ACC112 (cell line): ENCODE measurements around the gene KCNK15.

Experiments used
- H2AFZ ChIP-seq: fragments of 200-600 bp; sonication (generic); one replicate; pipeline ENCODE4 v1.6.0; 2017; ENCODE audit warnings: antibody characterized with exemption, low read length; ENCODE audit not compliant: unreplicated experiment
- H3K27ac ChIP-seq: fragments of 200-600 bp; sonication (generic); 2 replicates; pipeline ENCODE4 v1.5.1; 2014; ENCODE audit warnings: low read depth, mild to moderate bottlenecking, antibody characterized with exemption, low read length, moderate library complexity
- H3K27me3 ChIP-seq: fragments of 200-600 bp; sonication (generic); 2 replicates; pipeline ENCODE4 v1.6.1; 2014; ENCODE audit warnings: mild to moderate bottlenecking, antibody characterized with exemption, low read length, moderate library complexity, mixed read lengths; ENCODE audit not compliant: insufficient read depth
- H3K36me3 ChIP-seq: fragments of 200-600 bp; sonication (generic); 2 replicates; pipeline ENCODE4 v1.6.1; 2016; ENCODE audit warnings: mild to moderate bottlenecking, antibody characterized with exemption, low read length, moderate library complexity, mixed read lengths; ENCODE audit not compliant: insufficient read depth
- H3K4me1 ChIP-seq: fragments of 200-600 bp; sonication (generic); one replicate; pipeline ENCODE4 v1.6.1; 2016; ENCODE audit warnings: low read length, mixed read lengths; ENCODE audit not compliant: insufficient read depth, unreplicated experiment, control insufficient read depth
- H3K4me3 ChIP-seq: fragments of 200-600 bp; sonication (generic); 2 replicates; pipeline ENCODE4 v1.5.1; 2014; ENCODE audit warnings: mild to moderate bottlenecking, low read depth, low read length
- H3K79me2 ChIP-seq: fragments of 200-600 bp; sonication (generic); one replicate; pipeline ENCODE4 v1.6.0; 2016; ENCODE audit warnings: low read length; ENCODE audit not compliant: control insufficient read depth, unreplicated experiment, insufficient read depth

KCNK15 gene

DNA sequence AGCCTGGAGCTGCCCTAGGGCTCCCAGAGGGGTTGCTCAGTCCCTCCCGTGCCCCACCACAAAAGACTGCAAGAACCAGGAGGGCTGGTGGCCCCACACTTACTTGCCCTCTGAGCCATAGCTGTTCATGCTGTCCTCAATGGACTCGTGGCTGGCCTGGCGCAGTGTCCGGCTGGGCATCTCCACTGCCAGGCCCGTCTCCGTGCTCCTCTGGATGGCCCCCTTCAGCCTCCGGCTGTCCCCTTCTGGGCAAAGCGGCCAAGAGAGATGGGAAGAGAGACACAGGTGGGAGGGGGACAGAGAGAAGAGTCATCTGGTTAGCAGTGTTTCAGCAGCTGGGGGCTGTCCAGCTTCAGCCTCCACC, 25.5 kb downstream of the KCNK15 start:
- Histone ChIP-seq H3K36me3 (no peaks in the 10 kb centered on the region), H3K4me1 (no peaks in the 10 kb centered on the region), H3K79me2 (no peaks in the 10 kb centered on the region), H2AFZ (no peak overlapping the region), H3K27me3 (peaks cover 97% of the 10 kb centered on the region), H3K4me3 (no peak overlapping the region), H3K27ac (no peak overlapping the region)

DNA sequence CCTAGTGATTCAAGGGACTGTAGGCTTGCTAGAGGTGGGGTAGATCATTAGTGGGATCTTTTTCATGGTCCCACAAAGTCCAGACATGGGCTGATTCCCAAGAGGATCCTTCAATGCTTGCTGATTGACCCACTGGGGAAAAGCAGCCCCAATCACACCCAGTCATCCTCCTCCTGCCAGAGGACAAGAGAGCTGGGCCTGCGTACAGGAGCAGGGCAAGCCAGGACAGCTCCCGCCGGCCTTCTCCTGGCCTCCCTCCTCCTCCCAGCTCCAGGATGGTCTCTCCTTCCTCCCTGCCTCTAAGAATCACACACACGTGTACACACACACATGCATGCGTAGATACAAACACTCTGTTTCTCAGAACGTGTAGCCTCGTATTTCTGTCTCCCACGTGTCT, 27.0 kb downstream of the KCNK15 start:
- H3K79me2 ChIP-seq: no peaks in the 10 kb centered on the region
- H3K27ac ChIP-seq: no peak overlapping the region
- H2AFZ ChIP-seq: no peak overlapping the region
- H3K4me1 ChIP-seq: no peaks in the 10 kb centered on the region
- H3K27me3 ChIP-seq: peaks cover 95% of the 10 kb centered on the region
- no peak overlapping the region for H3K4me3 ChIP-seq
- H3K36me3 ChIP-seq: no peaks in the 10 kb centered on the region

DNA sequence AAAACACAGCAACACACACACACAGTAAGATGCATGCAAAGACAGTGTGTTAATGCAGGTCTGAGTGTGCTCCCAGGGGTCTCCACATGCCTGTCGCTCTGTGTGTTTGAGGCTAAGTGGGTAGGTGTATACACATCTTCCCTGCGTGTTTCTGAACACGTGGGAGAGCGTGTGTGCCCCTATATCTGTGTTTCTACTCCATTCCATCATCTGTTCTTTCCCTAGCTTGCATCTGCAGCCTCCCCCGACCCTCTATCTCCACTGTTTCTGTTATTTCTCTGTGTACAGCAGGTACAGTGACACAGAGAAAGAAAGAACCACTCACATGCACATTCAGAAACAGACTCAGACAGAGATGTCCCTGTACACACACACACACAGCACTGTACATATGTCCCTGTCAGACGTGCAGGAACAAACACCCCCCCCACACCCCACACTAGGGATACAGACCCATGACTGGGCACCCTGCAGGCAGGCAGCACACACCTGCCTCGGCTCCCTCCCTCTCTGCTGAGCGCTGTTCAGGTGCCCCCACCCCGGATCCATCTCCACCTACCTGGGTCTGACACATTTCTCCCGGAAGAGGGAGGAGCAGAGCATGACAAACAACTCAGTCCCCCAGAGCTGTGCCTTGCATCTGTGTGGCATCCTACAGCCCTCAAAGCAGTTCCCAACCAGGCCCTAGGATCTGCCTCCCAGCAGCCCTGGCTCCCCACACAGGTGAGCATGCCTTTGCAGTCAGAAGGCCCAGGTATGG, 27.6 kb downstream of the KCNK15 start:
- H3K27ac ChIP-seq: no peak overlapping the region
- H3K4me1 ChIP-seq: no peaks in the 10 kb centered on the region
- H3K27me3 ChIP-seq: peaks cover 89% of the 10 kb centered on the region

DNA sequence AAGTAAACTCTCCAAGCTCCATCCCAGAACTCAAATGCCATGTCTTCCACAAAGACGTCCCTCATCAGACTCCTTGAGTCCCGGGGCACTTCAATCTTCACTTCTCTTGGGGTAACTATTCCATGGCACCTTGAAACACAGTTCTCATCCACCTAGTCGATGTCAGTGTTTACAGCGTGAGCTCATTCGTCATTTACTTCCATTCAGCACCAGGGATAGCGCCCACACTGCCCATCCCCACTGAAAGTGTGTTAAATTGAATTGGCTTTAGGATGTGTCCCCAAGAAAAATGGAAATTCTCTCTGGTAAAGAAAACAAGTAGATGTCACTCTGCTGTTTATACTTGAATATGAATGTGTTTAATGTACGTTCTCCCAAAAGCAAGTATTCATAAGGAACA, 31.3 kb downstream of the KCNK15 start:
- no peak overlapping the region for H2AFZ ChIP-seq
- peaks cover 73% of the 10 kb centered on the region for H3K27me3 ChIP-seq
- H3K27ac ChIP-seq: no peak overlapping the region
- no peaks in the 10 kb centered on the region for H3K36me3 ChIP-seq
- H3K4me1 ChIP-seq: no peaks in the 10 kb centered on the region
- no peaks in the 10 kb centered on the region for H3K79me2 ChIP-seq
- no peak overlapping the region for H3K4me3 ChIP-seq

More for the DNA sequence above, 27.6 kb downstream of the KCNK15 start:
- Histone ChIP-seq H2AFZ (no peak overlapping the region), H3K4me3 (no peak overlapping the region), H3K79me2 (no peaks in the 10 kb centered on the region), H3K36me3 (no peaks in the 10 kb centered on the region)

DNA sequence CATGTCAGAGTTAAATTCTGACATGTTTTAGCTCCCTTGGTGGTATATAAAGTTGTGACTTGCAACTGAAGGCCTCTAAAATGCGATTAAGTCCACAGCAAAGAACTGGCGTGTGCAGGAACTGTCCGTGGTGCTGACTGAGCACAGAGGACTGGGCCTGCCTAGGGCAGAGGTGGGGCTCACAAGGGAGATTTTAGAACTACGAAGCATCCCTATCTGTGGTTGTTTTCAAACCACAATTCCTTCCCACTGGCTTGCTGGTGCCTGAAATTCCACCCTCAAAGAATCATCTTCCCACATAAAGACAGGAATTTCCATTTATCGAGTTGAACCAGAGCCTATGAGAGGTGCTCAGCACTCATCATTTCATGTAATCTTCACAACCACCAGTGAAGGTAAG, 34.6 kb downstream of the KCNK15 start:
- H2AFZ ChIP-seq: no peak overlapping the region
- H3K79me2 ChIP-seq: no peaks in the 10 kb centered on the region
- H3K4me1 ChIP-seq: no peaks in the 10 kb centered on the region
- H3K36me3 ChIP-seq: no peaks in the 10 kb centered on the region
- H3K27me3 ChIP-seq: peaks cover 60% of the 10 kb centered on the region
- H3K4me3 ChIP-seq: no peak overlapping the region
- no peak overlapping the region for H3K27ac ChIP-seq

DNA sequence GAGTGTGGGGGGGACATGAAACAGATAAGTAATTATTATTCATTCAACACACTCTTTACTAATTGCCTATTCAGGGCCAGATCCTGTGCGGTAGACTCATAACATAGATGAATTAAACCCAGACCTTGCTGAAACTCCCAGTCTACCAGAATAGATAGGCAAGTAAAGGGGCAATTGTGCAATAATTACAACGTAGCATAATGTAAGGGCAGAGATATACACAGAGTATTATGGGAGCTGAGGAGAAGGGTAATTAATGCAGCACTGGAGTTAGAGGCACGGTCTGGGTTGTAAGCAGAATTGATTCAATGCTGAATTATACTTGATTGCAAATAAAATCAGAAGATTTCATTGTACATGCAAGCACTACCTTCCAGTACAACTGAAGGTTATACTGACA, 35.5 kb downstream of the KCNK15 start:
- Histone ChIP-seq H3K27me3 (peaks cover 51% of the 10 kb centered on the region), H3K79me2 (no peaks in the 10 kb centered on the region), H3K4me3 (no peak overlapping the region), H3K4me1 (no peaks in the 10 kb centered on the region), H3K36me3 (no peaks in the 10 kb centered on the region), H3K27ac (no peak overlapping the region), H2AFZ (no peak overlapping the region)

DNA sequence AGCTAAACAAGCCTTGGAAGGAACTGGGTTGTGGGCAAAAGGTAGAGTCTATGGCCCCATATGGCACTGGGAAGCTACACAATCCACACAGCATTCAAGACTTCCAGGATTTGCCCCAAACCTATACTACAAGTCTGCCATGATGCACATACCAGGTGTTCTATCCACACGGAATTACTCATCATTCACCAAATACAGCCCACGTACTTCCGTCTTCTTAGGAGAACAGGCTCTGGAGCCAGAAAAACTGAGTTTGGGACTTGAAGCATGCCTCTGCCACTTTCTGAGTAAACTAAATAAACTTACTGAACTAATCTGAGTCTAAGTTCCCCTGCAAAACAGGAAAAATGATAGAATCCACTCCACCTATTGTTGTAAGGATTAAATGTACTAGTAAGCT, 36.1 kb downstream of the KCNK15 start:
- no peak overlapping the region for H3K4me3 ChIP-seq
- no peak overlapping the region for H2AFZ ChIP-seq
- no peaks in the 10 kb centered on the region for H3K79me2 ChIP-seq
- H3K4me1 ChIP-seq: no peaks in the 10 kb centered on the region
- H3K36me3 ChIP-seq: no peaks in the 10 kb centered on the region
- peaks cover 47% of the 10 kb centered on the region for H3K27me3 ChIP-seq
- no peak overlapping the region for H3K27ac ChIP-seq

DNA sequence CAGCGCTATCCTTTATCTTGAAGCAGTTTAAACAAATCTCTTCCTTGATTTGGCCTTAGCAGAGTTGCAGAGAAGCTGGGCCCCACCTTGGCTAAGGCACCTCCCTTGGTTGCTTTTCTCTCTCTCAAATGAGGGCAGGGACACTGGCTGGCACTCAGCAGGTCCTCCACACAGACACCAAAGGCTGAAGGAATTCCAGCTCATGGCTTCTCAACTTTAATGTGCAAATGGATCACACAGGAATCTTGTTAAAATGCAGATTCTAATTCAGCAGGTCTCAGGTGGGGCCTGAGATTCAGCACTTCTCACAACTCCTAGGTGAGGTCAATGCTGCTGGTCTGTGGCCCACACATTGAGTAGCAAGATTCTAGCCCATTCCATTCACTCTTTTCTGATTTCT, 39.0 kb downstream of the KCNK15 start:
- Histone ChIP-seq H3K4me3 (no peak overlapping the region), H2AFZ (no peak overlapping the region), H3K79me2 (no peaks in the 10 kb centered on the region), H3K36me3 (no peaks in the 10 kb centered on the region), H3K27me3 (peaks cover 55% of the 10 kb centered on the region), H3K4me1 (no peaks in the 10 kb centered on the region), H3K27ac (no peak overlapping the region)

DNA sequence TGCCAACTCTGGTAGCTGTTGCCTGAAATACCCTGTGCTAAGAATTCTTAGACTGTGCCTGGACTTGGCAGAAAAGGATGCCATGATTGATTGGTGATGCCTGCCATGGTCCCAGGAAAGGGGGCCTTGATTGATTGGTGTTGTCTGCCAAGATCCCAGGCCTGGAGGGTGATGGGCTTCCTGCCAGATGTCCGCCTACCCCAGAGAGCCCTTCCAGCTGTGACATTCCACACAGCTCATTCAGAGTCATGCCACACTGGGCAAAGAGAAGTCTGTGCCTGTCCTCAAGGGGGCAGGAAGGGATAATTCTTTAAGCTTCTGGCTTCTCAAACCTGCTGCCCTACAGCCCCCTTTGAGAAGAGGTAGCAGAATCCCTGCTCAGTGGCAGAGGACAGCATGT, 40.1 kb downstream of the KCNK15 start:
- H3K27ac ChIP-seq: no peak overlapping the region
- H3K36me3 ChIP-seq: no peaks in the 10 kb centered on the region
- H3K4me3 ChIP-seq: no peak overlapping the region
- H3K79me2 ChIP-seq: no peaks in the 10 kb centered on the region
- no peaks in the 10 kb centered on the region for H3K4me1 ChIP-seq
- no peak overlapping the region for H2AFZ ChIP-seq
- H3K27me3 ChIP-seq: peaks cover 54% of the 10 kb centered on the region

DNA sequence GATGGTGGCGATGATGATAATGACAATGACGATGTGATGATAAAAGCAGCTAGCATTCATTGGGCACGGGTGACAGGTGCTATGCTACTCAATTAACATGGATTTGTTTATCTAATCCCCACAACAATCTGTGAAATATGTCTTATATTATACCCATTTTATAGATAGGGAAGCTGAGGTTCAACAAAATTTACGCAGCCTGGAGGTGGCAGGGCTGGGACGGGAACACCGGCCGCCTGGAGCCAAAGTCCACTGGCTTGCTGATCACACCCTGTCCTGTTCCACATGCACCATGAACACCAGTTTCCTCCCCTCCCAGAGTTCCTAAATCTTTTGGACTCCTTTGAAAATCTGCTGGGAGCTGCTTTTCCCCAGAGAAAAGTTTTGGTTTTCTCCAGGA, 41.6 kb downstream of the KCNK15 start:
- H3K27me3 ChIP-seq: peaks cover 43% of the 10 kb centered on the region
- H3K4me1 ChIP-seq: no peaks in the 10 kb centered on the region

DNA sequence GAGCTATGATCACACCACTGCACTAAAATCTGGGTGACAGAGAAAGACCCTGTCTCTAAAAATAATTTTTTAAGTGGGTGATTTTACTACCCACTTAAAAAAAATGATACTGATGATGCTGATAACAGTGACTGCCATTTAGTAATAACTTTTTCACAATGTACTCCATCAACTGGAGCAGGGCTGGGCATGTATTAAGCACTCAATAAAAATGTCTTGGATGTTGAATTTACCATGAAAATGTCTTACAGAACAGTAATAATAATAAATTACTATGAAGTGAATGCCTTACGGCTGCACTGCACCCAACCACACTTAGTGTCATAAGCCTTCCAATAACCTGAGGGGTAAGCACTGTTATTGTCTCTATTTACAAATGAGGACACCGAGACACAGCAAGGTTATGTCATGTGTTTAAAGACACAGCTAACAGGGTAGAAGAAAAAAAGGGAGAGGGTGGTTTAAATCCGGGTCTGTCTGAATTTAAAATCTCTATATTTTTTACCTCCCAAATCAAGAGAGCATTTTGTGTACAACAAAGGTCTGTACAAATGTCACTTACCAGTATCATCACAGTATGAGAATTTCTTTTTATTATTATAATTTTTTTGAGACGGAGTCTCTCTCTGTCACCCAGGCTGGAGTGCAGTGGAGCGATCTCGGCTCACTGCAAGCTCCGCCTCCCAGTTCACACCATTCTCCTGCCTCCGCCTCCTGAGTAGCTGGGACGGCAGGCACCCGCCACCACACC, 43.2 kb downstream of the KCNK15 start:
- no peak overlapping the region for H3K4me3 ChIP-seq
- peaks cover 32% of the 10 kb centered on the region for H3K27me3 ChIP-seq

More for the DNA sequence above, 41.6 kb downstream of the KCNK15 start:
- no peak overlapping the region for H3K4me3 ChIP-seq
- H3K27ac ChIP-seq: no peak overlapping the region
- H3K36me3 ChIP-seq: no peaks in the 10 kb centered on the region
- no peak overlapping the region for H2AFZ ChIP-seq
- H3K79me2 ChIP-seq: no peaks in the 10 kb centered on the region

More for the DNA sequence above, 43.2 kb downstream of the KCNK15 start:
- H3K27ac ChIP-seq: no peak overlapping the region
- H3K79me2 ChIP-seq: no peaks in the 10 kb centered on the region
- H2AFZ ChIP-seq: no peak overlapping the region
- no peaks in the 10 kb centered on the region for H3K4me1 ChIP-seq
- H3K36me3 ChIP-seq: no peaks in the 10 kb centered on the region
